Suprapubic skin (tissue), 3 donors: ENCODE data around the gene CAMK1D.

Experiments
- EP300 ChIP-seq: sonication (generic); formaldehyde crosslinking; IDR thresholded peaks from one replicate; pipeline ENCODE4 v1.6.1; 2017; ENCODE audit warnings: antibody characterized with exemption
- TF ChIP-seq, protein P1 (sequence below), 2 donors: fragments of 200-600 bp in 1 of 2; fragments of 450-650 bp in 1 of 2; sonication (generic) in 1 of 2; IDR thresholded peaks; one replicate each; pipeline ENCODE4 v1.5.1; 2016 to 2019; ENCODE audit warnings: antibody characterized with exemption in 2 of 2, mild to moderate bottlenecking in 1 of 2, moderate library complexity in 1 of 2

DNA sequence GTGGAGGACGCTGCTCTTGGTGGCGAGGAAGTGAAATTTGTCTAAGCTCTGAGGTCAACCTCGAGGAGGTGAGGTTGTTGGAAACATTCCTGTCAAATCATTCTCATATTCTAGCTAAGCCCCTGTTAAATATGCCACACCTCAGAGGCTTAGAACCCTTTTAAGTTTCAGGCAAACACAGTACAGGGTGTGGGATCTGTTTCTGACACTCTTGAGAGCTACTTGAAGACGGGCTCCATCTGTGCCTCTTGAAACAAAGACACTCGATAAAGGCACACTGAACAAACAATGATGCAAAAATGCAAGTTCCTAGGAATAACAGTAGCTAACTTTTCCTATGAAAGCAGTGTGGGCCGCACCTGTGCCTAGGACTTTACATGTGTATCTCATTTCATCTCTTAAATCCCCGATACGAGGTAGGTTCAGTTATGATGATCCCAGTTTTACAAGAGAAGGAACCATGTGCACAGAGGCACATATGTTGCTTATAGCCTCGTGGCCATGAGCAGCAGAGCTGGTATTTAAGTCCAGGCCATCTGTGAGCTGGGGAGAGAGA, 352.9 kb downstream of the CAMK1D start:
- TF ChIP-seq, protein P1, sequence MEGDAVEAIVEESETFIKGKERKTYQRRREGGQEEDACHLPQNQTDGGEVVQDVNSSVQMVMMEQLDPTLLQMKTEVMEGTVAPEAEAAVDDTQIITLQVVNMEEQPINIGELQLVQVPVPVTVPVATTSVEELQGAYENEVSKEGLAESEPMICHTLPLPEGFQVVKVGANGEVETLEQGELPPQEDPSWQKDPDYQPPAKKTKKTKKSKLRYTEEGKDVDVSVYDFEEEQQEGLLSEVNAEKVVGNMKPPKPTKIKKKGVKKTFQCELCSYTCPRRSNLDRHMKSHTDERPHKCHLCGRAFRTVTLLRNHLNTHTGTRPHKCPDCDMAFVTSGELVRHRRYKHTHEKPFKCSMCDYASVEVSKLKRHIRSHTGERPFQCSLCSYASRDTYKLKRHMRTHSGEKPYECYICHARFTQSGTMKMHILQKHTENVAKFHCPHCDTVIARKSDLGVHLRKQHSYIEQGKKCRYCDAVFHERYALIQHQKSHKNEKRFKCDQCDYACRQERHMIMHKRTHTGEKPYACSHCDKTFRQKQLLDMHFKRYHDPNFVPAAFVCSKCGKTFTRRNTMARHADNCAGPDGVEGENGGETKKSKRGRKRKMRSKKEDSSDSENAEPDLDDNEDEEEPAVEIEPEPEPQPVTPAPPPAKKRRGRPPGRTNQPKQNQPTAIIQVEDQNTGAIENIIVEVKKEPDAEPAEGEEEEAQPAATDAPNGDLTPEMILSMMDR (IDR thresholded peaks at IDR 0.05), result no peak
- no peak for TF ChIP-seq EP300
